Medulla oblongata (tissue), 1 donor: ENCODE results near the gene RALGAPA2.

Experiments used
- DNase-seq: peaks from one replicate; pipeline ENCODE4 v3.0.0-alpha.2; 2015; ENCODE audit errors: extremely low spot score

The RALGAPA2 gene

GRCh38 chr20:20712474-20713243 is at the start of gene RALGAPA2:
TSS of gene RALGAPA2 (minus strand) at chr20:20712644. CDS start at chr20:20712480, 164 bp downstream.
- DNase-seq, result peak; percentile 99

DNA sequence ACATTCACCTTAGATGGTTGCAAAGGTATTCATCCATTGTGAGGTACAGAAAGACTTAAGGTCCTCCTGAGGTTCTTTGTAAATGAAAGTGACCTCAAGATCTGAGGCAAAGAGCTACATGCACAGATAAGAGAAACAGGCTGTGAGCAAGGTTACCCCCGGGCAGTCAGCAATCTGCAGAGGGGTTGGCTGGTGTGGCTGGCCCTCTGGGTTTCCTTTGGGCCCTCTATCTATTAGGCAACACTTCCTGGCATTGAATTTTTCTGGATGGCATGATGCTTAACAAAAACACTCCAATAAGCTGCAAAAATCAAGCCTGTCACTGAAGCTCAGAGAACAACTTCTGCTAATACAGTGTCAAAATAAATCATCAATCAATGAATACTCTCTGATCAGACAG is 48.9 kb upstream of the RALGAPA2 start:
- no peak for DNase-seq

DNA sequence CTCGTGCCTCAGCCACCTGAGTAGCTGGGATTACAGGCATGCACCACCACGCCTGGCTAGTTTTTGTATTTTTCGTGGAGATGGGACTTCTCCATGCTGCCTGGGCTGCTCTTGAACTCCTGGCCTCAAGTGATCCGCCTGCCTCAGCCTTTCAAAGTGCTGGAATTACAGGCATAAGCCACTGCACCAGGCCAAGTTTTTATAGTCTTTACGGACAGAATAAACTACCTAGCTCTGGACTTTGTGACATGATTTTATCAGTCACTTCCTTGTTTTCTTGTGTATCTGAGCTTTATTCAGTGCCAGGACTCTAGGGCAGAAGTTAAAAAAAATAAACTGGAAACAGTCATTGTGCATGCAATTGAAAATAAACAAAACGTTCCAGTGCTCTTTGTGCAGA is 46.7 kb upstream of the RALGAPA2 start:
- peak; percentile 21 for DNase-seq

DNA sequence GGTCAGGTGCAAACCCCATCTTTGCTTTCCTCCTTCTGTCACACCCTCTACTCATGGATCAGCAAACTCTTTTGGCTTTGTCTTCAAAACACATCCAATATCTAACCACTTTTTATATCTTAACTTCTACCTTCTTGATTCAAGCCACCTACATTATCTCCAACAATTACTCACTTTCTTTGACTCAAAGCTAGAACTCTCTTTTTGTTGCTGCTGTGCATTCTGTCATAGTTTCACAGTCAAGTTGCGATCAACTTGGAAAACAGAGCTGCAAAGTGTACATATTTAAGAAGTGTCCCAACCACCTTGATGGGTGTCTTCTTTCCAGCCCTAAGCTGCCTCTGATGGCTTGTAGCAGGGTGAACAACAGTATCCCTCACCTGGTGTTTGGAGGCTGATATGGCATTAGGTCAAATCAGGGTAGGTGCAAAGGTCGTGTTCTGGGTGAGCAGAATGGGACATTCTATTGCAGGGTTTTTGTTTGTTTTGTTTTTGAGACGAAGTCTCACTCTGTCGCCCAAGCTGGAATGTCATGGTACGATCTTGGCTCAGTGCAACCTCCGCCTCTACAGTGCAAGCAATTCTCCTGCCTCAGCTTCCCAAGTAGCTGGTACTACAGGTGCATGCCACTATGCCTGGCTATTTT is 43.4 kb upstream of the RALGAPA2 start:
- no peak for DNase-seq

DNA sequence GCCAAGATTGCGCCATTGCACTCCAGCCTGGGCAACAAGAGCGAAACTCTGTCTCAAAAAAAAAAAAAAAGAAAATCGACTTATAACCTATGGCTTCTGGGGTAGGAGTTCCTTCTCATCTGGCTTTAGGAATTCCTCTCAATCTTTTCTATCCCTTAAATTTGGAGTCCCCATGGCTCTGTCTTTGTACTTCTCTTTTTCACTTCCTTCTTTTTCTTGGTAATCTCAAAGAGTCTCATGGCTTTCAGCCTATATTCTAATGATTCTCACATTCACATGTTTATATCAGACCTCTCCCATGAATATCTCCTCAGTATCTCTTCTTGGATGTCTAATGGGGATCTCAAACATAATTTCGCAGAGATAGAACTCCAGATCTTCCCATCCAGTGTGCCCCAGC is 42.8 kb upstream of the RALGAPA2 start:
- DNase-seq, result peak; percentile 50

DNA sequence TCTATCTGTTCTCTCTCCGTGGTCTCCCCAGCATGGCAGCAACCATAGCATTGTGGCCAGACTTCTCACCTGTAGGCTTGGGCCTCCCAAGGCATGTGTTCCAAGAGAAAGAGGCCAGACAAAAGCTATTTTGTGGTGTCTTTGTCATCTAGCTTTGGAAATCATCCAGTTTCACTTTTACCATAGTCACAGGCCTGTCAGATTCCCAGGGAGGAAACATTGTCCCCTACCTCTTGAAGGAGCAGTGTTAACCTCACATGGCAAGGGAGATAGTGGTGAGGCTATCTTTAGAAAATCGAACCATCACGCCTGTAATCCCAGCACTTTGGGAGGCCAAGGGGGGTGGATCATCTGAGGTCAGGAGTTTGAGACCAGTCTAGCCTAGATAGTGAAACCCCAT is 42.3 kb upstream of the RALGAPA2 start:
- DNase-seq, result no peak

DNA sequence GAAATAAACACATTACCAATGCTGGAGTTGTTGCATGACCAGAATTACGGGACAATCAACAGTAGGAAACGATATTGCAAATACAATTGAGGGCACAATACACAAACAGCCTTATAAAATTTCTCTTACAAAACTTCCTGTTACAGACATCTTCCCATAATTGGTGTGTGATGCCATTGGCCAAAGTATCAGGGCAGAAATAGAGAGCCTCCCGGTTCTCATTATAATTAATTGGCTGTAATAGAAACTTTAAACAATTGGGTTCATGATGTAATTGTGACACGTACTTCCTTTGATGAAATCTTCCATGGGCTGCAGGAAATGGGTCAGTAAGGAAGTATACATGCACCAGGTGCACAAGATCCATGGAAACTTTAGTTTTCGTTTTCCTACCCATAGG is 40.3 kb upstream of the RALGAPA2 start:
- DNase-seq, result no peak

DNA sequence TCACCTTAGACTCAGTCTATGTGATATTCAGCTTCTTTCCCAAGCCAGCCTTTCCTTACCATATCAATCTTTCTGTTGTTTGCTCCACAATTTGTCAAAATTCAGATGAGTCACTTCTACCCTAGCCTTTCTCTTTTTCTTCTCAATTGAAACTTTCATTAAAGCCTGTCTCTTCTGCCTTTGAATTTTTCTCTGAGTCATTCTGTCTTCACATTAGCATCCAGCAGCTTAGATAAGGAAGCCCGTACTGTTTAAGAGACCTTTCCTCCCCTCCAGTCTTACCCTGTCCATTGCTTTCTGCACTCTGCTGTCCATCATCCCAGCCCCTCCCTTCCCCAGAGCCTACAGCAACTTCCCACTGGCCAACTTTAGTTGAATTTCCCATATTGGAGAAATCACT is 34.9 kb upstream of the RALGAPA2 start:
- DNase-seq, result no peak

DNA sequence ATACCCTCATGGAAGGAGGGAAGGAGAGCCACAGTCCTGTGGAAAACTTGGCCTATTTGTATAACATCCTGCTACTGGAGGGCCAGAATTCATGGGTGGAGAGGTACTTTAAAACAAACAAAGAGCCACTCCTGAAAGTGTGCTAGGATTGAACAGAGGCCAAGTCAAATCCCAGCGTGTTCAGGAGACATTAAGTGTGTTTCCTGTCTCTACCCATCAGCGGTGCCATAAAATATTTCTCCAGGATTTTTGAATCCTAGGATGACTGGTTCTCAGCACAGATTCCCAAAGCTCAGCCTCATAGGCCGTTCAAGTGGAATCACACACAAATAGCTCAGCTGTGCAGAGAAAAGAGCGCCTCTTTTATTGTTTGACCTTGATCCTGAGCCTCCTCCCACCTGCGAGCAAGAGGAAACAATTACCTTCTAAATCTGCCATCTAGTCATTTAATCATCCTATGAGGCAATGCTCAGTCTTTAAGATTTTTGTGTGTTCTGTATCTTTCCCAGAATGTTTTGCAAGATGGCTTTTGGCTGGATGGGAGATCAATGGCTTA is 31.8 kb upstream of the RALGAPA2 start:
- DNase-seq, result no peak

DNA sequence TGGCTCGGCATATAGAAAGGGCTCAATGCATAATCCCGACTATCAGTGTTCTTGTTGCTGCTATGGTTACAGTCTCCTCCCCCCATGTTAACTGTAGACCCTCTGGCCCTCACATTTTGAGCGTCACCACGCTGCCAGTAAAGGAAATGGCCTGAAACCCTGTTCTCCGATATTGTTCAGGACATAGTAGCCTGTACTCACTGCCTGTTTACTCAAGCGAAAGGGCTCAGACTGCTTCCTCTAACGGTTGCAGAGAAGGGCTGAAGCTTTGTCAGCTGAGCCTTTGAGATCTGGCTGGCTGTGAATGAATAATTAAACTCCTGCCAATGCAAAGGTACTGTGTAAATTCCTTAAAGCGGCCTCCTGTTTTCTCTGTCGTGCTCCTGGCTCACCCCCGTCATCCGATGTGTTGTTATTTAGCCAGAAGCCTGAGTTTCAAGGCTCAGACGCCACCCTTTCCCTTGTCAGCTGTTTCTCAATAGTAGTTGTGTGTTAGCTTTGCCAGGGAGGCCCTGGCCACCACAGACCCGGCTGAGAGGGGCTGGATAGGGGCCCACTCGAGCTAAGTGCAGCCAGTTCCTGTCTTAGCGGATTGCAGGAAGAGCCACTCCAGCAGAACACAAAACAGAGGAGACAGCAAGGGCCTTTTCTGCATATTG is 31.2 kb upstream of the RALGAPA2 start:
- peak; percentile 78 for DNase-seq

DNA sequence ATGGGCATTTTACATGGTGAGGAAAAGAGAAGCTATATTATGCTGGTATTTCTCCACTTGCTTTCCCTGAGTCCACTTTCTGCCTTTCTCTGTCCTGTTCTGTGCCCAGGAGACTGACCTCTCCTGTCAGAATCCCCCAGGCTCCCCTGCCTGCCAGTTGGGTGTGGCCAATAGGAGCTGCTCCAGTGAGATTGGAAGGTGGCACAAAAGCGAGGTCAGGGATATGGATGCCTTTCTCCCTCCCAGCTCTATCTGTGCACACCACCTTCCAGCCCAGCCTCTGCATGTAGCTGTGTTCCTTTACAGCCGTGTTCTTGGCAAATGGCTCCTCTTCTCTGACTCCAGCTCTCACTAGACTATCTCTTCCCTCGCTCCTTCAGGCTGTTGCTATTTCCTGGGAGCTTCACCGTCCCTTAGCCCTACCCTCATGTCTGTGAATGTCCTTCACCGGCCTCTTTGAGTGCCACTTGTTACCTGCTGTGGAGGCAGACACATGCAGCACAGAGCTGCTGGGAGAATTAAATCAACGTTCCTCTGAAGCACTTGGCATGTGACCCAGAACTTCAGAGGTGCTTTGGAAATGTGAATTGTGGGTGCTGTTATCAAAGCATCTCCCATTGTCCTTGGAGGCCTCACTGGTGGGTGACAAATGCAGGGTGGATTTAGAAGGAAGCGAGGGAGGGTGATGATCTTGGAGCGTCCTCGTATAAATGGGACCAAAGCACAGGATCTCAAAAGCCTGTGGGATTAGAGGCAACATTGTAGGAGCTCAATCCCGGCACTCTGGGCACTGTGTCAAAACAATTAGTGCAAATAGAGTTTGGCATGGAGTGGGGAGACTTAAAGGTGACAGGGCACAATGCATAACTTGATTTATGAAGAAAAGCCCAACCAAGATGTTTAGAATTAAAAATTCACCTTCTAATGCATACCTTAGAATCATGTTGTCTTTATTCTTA is 28.9 kb upstream of the RALGAPA2 start:
- no peak for DNase-seq

- DNase-seq, result no peak
Measured at GRCh38 chr20:20740541-20740940, 28.1 kb upstream of the RALGAPA2 start.

DNA sequence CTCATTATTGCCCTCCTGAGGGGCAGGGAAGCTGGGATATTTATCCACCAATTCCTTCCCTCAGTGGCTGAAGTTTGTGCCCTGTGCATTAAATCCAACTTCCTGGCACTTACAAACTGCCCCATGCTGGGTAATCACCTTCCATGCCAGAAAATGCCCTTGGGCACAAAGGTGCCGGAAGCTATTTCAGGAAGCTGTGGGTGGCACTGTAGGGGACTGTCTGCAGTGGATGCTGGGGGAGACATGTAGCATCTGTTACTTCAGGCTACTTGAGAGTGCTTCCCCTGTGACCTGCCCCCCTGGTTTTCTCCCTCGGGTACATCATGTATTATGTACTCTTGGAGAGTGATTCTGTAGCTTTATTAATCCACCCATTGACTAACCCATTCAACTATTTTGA is 24.7 kb upstream of the RALGAPA2 start:
- DNase-seq, result no peak

DNA sequence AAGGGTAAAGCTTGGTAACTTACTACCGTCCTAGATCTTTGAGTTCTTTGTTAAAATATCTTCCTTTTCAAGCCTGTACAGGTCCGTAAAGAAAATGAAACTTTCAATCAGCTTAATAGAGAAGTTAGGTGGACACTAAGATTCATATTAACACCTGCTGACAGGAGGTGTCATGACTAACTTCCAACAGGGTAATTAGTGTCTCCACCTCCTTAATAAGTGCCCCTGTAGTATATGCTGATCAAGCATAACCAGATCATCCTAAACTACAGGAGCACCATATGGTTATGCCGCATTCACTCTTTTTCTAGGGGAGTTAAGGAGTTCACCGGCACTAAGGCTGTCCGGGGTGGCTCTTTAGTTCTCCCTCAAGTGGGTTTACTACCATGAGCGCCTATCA is 23.9 kb upstream of the RALGAPA2 start:
- no peak for DNase-seq

DNA sequence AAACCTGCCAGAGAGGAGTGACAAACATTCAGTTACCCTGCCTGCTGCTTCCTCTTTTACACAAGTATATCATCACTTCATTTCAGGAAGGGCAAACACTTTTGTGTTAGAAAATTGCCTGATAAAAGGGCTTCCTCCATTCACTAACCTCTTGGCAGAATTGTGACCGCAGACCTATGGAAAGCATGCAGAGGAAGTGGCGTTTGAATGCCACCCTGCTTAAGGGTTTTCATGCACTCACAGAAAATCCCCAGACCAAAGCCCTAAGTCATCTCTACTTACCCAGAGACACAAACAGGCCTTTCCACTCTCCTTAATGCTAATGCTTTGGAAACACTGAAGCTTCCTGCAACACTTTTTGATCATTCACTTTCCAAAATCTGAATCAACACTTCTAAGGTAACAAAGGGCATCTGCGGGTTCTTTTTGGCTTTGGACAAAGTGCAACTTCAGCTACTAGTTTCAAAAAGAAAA is 22.1 kb upstream of the RALGAPA2 start:
- DNase-seq, result peak; percentile 58

- no peak for DNase-seq
Measured at GRCh38 chr20:20733943-20734342, 21.5 kb upstream of the RALGAPA2 start.

- DNase-seq, result no peak
Measured at GRCh38 chr20:20732641-20733040, 20.2 kb upstream of the RALGAPA2 start.

- no peak for DNase-seq
Measured at GRCh38 chr20:20731945-20732296, 19.5 kb upstream of the RALGAPA2 start.

GRCh38 chr20:20731000-20731944 is 18.8 kb upstream of the RALGAPA2 start:
- no peak for DNase-seq

DNA sequence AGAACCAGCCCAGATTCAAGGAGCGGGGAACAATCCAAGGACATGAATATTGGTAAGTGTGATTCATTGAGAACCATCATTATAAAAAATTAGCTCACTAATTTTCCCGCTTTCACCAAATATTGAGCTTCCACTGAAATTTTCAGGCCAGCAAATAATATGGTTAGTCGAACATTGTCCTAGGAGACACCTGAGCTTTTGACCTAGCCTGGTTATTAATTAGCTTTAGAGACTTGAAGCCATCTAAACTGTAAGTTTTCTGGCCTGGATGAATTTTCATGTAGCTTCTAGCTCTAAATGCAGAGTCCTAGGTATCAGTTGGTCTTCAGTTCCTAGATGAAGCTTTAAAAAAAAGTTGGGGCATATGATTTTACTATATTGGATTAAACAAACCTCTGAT is 17.1 kb upstream of the RALGAPA2 start:
- DNase-seq, result no peak
